Activated CD4-positive, alpha-beta T cell treated with anti-CD3 and anti-CD28 coated beads, Interleukin-2, amount 50 U/mL, for 1 hour (primary cell): ENCODE measurements around the gene ARHGAP15.

ENCODE experiments used
- DNase-seq: peaks from one replicate; pipeline ENCODE4 v3.0.0-alpha.2; 2020

ARHGAP15 gene

GRCh38 chr2:143417428-143417827, 288.2 kb downstream of the ARHGAP15 start:
- DNase-seq, result no peak

- no peak for DNase-seq
These were observed 291.1 kb downstream of the ARHGAP15 start for GRCh38 chr2:143420313-143420712.

DNA sequence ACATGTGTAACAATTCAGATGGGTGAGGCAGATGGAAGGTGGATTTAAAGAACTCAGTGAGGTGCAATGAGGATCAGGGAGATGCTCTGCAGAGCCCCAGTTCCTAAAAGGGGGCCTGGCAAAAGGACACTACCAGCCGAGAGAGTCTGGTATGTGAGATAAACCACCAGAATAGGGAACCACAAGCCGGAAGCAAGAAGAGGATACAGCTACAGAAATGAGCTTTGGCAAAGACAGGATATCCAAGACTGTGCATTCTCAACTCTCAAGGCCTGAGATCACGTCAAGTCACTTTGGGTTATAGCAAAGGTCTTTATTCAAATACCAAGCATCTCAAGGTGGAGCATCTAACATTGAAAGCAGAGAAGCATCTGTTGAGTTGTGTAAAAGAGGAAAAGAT, 293.5 kb downstream of the ARHGAP15 start:
- DNase-seq, result no peak

DNA sequence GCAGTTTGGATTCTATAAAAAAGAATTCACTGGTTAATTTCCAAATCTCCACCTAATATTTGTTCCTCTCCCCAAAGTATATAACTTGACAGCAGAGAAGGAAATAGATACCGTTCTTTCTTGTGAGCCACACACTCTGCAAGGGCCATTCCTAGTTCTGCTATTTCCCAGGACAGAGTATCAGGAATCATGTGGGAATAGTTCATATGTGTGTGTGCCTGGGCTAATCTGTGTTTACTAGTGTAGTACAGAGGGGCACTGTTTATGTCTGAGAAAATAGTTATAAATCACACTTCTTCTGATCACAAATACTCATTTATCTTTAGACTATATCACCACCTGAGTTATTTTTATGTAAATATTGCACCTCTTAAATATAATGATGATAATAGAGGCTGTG, 296.7 kb downstream of the ARHGAP15 start:
- DNase-seq, result no peak

GRCh38 chr2:143426296-143426695, 297.1 kb downstream of the ARHGAP15 start:
- no peak for DNase-seq

DNA sequence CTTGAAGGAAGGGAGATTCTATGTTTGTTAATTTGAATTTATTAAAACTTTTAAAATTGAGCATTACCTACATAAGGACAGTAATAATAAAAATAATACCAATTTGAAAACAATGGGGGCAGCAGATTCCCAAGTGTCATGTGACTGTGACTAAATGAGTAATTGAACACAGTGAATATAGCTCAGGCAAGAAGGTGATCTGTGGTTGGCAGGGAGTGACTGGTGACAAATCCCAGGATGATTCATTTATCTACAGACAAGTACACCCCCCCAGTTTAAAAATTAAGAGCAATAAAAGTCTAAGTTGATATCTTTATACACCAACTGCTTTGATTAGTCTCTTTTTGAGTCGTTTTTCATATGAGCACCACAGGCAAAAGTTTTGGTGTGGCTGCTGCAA, 299.5 kb downstream of the ARHGAP15 start:
- DNase-seq, result no peak

DNA sequence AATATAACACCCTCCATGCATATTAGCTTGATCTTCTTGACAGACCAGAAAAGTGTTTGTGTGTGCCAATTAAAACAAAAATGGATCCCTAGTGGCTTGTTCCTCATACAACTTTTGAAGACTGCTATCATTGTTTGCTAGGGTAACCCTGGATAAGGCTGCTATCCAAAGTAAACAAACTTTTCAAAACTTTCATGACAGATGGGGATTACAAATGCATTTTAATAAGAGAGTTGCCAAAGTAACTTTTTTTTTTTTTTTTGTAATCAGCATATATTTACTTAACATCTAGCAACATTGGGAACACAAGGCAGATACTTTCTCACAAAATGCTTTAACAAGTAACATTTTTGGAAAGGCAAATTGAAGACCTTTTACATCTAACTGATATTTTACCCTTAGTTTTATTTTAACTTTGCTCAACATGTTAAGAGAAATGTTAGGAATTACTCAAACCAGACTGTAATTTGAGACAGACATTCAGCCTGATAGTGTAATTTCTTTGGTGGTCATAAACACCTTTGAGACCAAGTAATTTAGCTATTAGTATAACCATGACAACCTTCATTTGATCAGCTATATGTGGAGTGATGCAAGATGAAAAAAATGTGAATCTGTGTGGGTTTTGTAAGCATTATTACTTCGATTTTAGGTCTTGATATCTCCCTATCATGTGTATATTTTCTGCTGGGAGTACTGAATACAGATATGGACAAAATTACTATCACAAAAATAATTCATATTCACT, 300.9 kb downstream of the ARHGAP15 start:
- DNase-seq, result no peak

DNA sequence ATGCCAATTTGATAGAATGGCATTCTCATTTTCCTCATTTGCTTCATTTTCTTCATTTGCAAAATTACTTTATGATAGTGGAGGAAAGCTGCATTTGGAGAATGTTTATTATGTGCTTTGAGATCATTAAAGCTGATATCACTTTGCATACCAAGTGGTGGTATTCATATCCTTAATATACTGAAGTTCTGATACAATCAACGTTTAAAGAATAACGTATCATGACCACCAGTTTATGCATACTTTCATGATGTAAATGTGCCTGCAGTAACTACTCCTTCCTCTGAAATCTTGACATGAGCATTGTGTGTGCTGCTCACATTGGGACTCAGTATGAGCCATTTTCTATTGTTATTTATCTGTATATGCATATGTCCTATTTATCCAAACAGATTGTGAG, 302.1 kb downstream of the ARHGAP15 start:
- DNase-seq, result no peak

- no peak for DNase-seq
These were observed 304.0 kb downstream of the ARHGAP15 start for GRCh38 chr2:143433251-143433650.

GRCh38 chr2:143433840-143434239, 304.6 kb downstream of the ARHGAP15 start:
- no peak for DNase-seq

GRCh38 chr2:143434445-143434844, 305.2 kb downstream of the ARHGAP15 start:
- no peak for DNase-seq

- no peak for DNase-seq
These were observed 305.9 kb downstream of the ARHGAP15 start for GRCh38 chr2:143435131-143435530.

DNA sequence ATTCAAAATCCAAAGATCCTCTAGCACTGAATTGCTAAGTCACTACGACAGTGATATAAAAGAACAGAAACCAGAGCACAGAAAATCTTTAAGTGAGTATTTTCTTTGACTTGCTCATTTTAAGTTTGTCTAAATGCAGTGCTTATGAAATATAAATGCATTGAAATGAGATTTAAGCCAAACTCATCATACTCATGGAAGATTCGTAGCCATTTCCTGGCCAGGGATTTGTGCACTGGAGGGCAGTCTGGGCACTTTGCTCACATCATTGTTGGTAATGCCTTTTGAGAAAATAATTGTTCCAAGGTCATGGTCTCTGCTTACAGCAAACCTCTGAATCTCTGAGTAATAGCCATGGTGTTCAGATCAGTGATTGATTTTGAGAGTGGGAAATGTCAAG, 307.7 kb downstream of the ARHGAP15 start:
- no peak for DNase-seq

DNA sequence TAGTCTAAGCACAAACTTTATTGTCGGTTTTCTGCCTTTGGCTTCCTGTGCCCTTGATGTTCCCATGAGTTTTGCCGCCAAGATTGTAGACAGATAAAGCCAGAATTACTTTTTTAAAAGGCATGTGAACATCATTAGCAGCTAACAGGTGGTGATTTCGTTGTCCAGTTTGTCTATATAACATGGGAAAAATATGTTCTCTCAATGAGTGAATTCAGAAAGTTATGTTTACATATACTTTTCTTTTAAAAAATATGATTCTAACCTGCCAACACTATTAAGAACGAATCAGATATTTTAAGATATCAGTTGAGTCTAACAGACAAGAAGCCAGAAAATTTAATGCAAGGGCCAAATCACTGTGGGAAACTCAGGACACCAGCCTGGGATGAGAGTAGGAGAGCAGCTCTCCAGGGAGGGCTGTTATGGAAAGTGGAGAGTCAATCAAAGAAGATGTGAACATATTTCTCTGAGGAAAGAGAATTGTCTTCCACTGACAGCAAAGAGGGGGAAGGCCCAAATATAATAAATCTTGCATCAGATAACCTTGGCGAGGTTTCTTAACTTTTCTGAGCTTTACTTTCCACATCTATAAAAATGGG, 311.3 kb downstream of the ARHGAP15 start:
- DNase-seq, result no peak

DNA sequence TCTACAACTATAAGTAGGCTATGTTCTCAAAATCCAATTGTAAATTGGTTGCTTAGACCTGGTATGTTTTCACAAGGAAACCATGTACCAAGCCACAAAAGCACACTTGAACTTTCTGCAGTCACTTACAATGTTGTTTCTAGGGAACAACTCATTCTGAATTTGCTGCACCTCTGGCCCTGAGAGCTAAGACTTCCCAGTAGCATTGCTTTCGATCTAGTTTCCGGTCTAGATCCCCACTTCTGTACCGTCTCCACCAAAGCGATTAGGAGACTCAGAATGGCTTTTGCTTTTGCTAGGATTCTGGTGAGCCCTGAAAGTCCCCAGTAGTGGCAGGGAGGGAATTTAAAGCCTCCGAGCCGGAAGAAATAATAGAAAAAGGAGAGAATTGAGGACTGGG, 313.0 kb downstream of the ARHGAP15 start:
- DNase-seq, result no peak

DNA sequence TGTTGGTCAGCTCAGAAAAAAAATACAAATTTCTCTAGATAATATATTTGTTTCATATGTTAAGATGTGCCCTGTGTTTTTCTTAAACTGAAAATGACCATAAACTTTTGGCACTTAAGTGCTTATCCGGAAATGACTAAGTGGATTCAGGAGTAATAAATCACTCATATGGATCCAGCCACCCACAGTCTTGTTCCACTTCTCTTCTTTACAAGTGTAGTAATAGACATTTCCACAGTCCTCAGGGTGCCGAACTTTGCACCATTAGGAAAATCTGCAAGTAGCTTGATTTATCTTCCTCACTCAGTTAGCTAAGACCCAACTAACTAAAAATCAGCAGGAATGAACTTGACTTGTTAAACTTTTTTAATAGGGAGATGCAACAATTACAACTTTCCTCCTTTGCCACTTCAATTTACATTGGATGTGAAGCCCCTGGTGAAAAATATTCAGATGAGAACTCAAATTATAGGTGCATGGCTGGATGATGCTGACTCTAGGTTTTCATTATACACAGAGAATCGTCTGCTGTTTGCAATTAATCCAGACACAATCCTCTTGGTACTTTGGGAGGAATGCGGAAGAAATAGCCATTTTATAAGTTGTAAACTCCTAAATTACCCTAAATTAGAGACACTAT, 322.5 kb downstream of the ARHGAP15 start:
- DNase-seq, result no peak

DNA sequence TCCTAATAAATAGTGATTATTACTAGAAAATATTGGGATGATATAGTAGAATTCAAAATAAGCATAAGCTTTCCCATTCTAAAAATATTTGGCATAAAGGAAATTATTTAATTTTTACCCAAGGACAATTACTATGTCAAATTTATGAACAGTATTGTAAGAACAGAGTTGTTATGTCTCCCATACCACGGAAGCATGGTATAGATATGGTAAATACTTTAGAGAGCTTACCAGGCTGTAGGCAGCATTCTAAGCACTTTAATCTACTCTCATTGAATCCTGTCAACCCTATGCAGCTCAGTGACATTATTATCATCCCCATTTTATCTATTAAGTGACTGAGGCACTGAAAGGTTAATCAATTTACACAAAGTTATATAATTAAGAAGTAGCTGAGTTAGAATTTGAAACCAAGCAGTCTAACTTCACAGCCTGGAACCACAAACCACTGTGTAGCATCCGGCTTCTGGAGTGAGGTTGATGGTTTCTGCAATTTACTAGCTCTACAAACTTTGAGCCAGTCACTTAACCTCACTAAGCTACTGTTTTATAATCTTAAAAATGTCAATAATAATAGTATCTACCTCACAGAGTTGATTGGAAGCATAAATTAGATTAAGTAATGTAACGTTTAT, 323.7 kb downstream of the ARHGAP15 start:
- DNase-seq, result peak; percentile 3

DNA sequence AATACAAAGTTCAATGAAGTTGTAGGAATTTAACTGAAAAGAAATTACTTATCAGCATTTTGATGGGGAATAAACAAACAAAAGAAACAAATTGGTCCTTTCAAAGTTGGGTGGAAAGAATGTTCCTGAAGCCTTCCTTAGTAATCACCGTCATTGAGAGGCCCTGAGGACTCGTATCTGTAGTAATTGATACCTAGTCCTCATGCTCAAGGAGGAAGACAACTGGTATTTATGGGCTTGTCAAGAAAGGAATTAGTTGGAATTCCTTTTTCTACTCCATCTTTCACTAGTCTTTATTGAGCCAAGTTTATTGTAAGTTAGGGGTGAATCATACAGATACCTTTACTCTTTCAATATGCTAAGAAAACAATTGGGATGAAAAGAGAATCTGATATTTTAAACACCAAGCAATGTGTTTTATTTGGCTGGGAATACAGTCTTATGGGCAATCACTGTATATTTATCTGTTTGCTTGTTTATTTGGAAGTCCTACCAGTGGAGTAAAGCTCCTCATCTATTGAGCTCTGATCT, 324.8 kb downstream of the ARHGAP15 start:
- no peak for DNase-seq

DNA sequence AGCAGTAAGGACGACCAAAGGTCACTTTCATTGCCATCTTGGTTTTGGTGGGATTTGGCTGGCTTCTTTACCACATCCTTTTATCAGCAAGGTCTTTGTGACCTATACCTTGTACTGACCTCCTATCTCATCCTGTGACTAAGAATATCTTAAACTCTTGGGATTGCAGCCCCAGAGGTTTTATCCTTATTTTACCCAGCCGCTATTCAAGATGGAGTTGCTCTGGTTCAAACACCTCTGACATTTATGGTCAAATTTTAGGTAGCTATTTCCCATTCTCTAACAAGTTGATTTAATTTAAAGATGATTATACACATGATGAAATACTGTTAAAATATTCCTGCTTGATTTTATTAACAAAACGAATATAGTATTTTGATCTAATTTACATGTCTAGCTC, 326.1 kb downstream of the ARHGAP15 start:
- no peak for DNase-seq

DNA sequence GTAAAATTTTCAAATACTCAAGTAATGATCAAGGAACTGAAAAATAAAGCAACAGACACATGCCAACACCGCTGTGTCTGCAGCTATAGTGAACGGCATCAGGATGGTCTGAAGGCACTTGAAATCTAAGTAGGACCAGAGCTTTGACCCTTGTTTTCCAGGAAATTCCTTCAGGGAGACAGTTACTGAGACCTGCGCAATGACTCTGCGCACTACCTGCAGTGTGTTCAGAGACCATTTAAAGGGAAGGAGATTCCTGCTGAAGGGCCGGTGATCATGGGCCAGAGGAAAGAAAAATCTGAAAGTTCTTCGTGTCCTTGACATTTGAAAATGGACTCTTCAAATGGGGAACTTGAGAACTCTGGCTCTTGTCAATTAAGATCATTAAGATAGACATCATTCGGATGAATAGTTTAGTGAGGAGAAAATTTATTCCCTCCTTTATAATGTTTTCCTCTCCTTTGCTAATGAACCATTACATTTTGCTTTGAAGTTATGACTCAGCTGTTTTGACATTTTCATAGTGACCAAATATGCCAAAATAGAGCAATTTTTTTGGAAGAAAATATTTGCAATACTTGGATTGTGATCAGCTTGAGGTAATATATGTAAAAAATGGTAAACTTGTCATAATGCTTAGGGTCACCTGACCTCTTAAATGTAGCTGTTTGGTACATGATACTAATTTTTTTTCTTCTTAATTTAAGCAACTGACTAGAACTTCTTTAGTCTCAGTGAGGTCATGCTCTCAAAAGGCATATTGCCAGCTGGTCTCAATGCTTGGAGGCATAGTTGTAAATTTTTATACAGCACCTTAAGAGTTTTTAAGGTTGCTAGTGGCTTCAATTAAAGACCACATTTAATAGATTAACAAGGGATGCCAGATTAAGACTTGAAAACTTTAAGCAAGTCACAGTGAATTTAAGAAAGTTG, 329.3 kb downstream of the ARHGAP15 start:
- DNase-seq, result no peak

DNA sequence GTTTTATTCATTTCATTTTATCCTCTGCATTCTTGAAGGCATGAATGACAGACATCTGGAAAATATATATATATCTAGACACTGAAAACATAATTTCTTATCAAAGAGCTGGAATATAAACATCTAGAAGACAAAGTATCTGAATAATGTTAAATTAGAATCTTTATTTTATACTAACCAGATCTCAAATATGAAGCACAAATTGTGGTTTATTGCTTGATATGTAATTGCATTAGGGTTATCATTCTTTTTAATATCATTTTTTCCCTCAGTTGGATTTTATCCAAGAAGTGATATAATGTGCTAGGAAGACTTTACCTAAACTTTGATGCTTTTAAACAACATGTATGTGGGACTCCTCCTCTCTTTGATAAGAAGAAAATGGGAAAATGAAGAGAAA, 331.2 kb downstream of the ARHGAP15 start:
- no peak for DNase-seq

GRCh38 chr2:143463719-143464118, 334.5 kb downstream of the ARHGAP15 start:
- no peak for DNase-seq
